Thyroid gland (tissue), 4 donors: ENCODE measurements around the gene SLC2A1.

Source experiments
- POLR2A ChIP-seq, 2 donors: fragments of 450-650 bp; IDR thresholded peaks; one replicate each; pipeline ENCODE4 v1.6.1; 2017; ENCODE audit warnings: antibody characterized with exemption in 2 of 2, mild to moderate bottlenecking in 2 of 2, moderate library complexity in 1 of 2
- TF ChIP-seq, protein P1 (sequence below), 6 experiments: fragments of 200-600 bp in 3 of 6; fragments of 450-650 bp in 3 of 6; sonication (generic) in 3 of 6; IDR thresholded peaks; one replicate each; pipeline ENCODE4 v1.5.1; 2016 to 2019; ENCODE audit warnings: antibody characterized with exemption in 6 of 6, mild to moderate bottlenecking in 2 of 6, inconsistent platforms in 1 of 6, moderate library complexity in 1 of 6

- TF ChIP-seq, protein P1, sequence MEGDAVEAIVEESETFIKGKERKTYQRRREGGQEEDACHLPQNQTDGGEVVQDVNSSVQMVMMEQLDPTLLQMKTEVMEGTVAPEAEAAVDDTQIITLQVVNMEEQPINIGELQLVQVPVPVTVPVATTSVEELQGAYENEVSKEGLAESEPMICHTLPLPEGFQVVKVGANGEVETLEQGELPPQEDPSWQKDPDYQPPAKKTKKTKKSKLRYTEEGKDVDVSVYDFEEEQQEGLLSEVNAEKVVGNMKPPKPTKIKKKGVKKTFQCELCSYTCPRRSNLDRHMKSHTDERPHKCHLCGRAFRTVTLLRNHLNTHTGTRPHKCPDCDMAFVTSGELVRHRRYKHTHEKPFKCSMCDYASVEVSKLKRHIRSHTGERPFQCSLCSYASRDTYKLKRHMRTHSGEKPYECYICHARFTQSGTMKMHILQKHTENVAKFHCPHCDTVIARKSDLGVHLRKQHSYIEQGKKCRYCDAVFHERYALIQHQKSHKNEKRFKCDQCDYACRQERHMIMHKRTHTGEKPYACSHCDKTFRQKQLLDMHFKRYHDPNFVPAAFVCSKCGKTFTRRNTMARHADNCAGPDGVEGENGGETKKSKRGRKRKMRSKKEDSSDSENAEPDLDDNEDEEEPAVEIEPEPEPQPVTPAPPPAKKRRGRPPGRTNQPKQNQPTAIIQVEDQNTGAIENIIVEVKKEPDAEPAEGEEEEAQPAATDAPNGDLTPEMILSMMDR (IDR thresholded peaks at IDR 0.05): no peak
- TF ChIP-seq POLR2A (IDR thresholded peaks at IDR 0.05): no peak
These were observed 684 bp downstream of the SLC2A1 start for GRCh38 chr1:42957880-42958487.
